HG03139 (cell line): ENCODE data around the gene CAV2.

Source experiments
- ATAC-seq: cut with Tn5 transposase; IDR thresholded peaks from one replicate; pipeline ENCODE4 v1.9.1; 2021; ENCODE audit not compliant: unreplicated experiment

Gene CAV2

GRCh38 chr7:116545411-116545993 lies 46.0 kb downstream of the CAV2 start:
- ATAC-seq = no peak

- ATAC-seq = no peak
These were observed 46.5 kb downstream of the CAV2 start for GRCh38 chr7:116546054-116546453.

- no peak for ATAC-seq
These were observed 47.4 kb downstream of the CAV2 start for GRCh38 chr7:116546916-116547315.

- ATAC-seq = no peak
These were observed 47.8 kb downstream of the CAV2 start for GRCh38 chr7:116547347-116547746.

- peak; percentile 87 for ATAC-seq
These were observed 49.0 kb downstream of the CAV2 start for GRCh38 chr7:116548506-116548905.

- ATAC-seq = no peak
These were observed 49.8 kb downstream of the CAV2 start for GRCh38 chr7:116549370-116549769.

GRCh38 chr7:116551692-116552091 lies 52.2 kb downstream of the CAV2 start:
- ATAC-seq = no peak

GRCh38 chr7:116552602-116553001 lies 53.1 kb downstream of the CAV2 start:
- ATAC-seq = no peak

GRCh38 chr7:116553168-116553964 lies 53.8 kb downstream of the CAV2 start:
- no peak for ATAC-seq

- ATAC-seq = no peak
These were observed 54.9 kb downstream of the CAV2 start for GRCh38 chr7:116554436-116554835.

- no peak for ATAC-seq
These were observed 55.4 kb downstream of the CAV2 start for GRCh38 chr7:116554911-116555310.

GRCh38 chr7:116557066-116557585 lies 57.6 kb downstream of the CAV2 start:
- ATAC-seq = no peak

- ATAC-seq = no peak
These were observed 58.4 kb downstream of the CAV2 start for GRCh38 chr7:116557901-116558300.
